Activated B cell treated with CpG ODN at 0.5 μM for 24 hours (primary cell): ENCODE results near the gene SPTLC2. TPM values are rescaled to one million over a fixed set of nuclear protein-coding genes. Genes with fewer than 3 reads are reported as not detected.

Experiments used
- ATAC-seq: fragments of 200-7000 bp; cut with Tn5 transposase; one replicate; pipeline ENCODE4 v1.10.0; 2021; ENCODE audit warnings: low read depth, mild to moderate bottlenecking, moderate library complexity
- CTCF ChIA-PET: fragments of 350-600 bp; sonication (Branson Sonifier 250); formaldehyde crosslinking; loops from one replicate; lab custom pipeline; 2021; ENCODE audit warnings: antibody characterized with exemption; lab: Charles Lee
- POLR2A ChIA-PET: fragments of 350-600 bp; sonication (Branson Sonifier 250); formaldehyde crosslinking; loops from one replicate; lab custom pipeline; 2021; ENCODE audit warnings: antibody characterized with exemption; lab: Charles Lee
- DNase-seq: peaks from one replicate; pipeline ENCODE4 v3.0.0; 2022
- H3K27ac Mint-ChIP-seq: one replicate; pipeline ENCODE4 v1.8.0; 2020; ENCODE audit warnings: mixed read lengths
- H3K27me3 Mint-ChIP-seq: one replicate; pipeline ENCODE4 v1.8.0; 2021; ENCODE audit warnings: mixed read lengths
- H3K36me3 Mint-ChIP-seq: one replicate; pipeline ENCODE4 v1.8.0; 2021; ENCODE audit warnings: low read depth, mixed read lengths
- H3K4me1 Mint-ChIP-seq: one replicate; pipeline ENCODE4 v1.8.0; 2021; ENCODE audit warnings: mixed read lengths
- H3K4me3 Mint-ChIP-seq: one replicate; pipeline ENCODE4 v1.8.0; 2020; ENCODE audit warnings: mild to moderate bottlenecking, mixed read lengths
- H3K9me3 Mint-ChIP-seq: one replicate; pipeline ENCODE4 v1.8.0; 2020; ENCODE audit warnings: mixed read lengths
- intact Hi-C: fragments of 100-400 bp; cut with micrococcal nuclease; formaldehyde crosslinking; loops from one replicate; pipeline ENCODE4 v1.15.1; 2024
- total RNA-seq: library from RNA; stranded (reverse); gene quantifications from 2 replicates; pipeline ENCODE4 v1.2.3, GENCODE V29; 2022
- TF ChIP-seq, protein P1 (sequence below): fragments of 200-600 bp; IDR thresholded peaks from one replicate; pipeline ENCODE4 v1.8.0; 2022; ENCODE audit warnings: antibody characterized with exemption, mild to moderate bottlenecking

SPTLC2 gene
- total RNA-seq, 1 donor from 2014 or later: 43.8 TPM

DNA sequence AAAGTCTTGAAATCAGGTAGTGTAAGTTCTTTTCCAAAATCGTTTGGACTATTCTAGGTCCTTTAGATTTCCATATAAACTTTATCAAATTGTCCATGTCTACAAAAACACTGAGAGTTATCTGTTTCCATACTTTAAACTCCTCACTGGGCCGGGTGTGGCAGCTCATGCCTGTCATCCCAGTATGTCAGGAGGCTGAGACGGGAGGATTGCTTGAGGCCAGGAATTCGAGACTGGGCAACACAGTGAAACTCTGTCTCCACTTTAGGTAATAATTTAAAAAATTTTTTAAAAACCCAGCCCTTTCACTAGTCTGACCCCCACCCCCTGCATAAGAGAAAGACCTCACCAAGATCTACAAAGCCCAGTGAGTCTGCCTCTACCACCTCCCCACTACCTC is 111.4 kb downstream of the SPTLC2 start:
- DNase-seq (no peak), ATAC-seq (no peak)
- Mint-ChIP-seq H3K36me3 (peaks cover 30% of the 10 kb centered on the region), H3K9me3 (peaks cover 4% of the 10 kb centered on the region), H3K27me3 (peaks cover 6% of the 10 kb centered on the region), H3K27ac (no peak overlapping the region), H3K4me3 (no peak overlapping the region), H3K4me1 (peaks cover 1% of the 10 kb centered on the region)
- intact Hi-C loops: no loop called here
- POLR2A ChIA-PET: no interaction called here
- TF ChIP-seq, protein P1, sequence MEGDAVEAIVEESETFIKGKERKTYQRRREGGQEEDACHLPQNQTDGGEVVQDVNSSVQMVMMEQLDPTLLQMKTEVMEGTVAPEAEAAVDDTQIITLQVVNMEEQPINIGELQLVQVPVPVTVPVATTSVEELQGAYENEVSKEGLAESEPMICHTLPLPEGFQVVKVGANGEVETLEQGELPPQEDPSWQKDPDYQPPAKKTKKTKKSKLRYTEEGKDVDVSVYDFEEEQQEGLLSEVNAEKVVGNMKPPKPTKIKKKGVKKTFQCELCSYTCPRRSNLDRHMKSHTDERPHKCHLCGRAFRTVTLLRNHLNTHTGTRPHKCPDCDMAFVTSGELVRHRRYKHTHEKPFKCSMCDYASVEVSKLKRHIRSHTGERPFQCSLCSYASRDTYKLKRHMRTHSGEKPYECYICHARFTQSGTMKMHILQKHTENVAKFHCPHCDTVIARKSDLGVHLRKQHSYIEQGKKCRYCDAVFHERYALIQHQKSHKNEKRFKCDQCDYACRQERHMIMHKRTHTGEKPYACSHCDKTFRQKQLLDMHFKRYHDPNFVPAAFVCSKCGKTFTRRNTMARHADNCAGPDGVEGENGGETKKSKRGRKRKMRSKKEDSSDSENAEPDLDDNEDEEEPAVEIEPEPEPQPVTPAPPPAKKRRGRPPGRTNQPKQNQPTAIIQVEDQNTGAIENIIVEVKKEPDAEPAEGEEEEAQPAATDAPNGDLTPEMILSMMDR: no peak
- CTCF ChIA-PET: no interaction called here

DNA sequence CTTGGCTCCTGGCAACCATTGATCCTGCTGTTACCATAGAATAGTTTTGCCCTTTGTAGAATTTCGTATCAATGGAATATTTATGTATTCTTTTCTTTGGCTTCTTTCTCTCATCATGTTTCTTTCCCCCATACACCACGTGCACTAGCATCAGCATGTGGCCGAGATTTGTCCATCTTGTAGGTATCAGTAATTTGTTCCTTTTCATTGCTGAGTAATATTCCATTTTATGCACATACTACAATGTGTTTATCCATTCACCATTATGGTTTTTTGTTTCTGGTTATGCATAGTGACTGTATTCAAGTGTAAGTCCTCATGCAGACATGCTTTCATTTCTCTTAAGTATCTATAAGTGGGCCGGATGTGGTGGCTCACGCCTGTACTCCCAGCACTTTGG is 113.3 kb downstream of the SPTLC2 start:
- TF ChIP-seq, protein P1: no peak
- ChIA-PET CTCF (no interaction called here), POLR2A (no interaction called here)
- intact Hi-C loops: no loop called here
- no peak for ATAC-seq
- no peak for DNase-seq
- peaks cover 13% of the 10 kb centered on the region for H3K36me3 Mint-ChIP-seq
- no peak overlapping the region for H3K4me3 Mint-ChIP-seq
- H3K4me1 Mint-ChIP-seq: peaks cover 10% of the 10 kb centered on the region
- H3K9me3 Mint-ChIP-seq: peaks cover 4% of the 10 kb centered on the region
- peaks cover 12% of the 10 kb centered on the region for H3K27me3 Mint-ChIP-seq
- H3K27ac Mint-ChIP-seq: no peak overlapping the region

DNA sequence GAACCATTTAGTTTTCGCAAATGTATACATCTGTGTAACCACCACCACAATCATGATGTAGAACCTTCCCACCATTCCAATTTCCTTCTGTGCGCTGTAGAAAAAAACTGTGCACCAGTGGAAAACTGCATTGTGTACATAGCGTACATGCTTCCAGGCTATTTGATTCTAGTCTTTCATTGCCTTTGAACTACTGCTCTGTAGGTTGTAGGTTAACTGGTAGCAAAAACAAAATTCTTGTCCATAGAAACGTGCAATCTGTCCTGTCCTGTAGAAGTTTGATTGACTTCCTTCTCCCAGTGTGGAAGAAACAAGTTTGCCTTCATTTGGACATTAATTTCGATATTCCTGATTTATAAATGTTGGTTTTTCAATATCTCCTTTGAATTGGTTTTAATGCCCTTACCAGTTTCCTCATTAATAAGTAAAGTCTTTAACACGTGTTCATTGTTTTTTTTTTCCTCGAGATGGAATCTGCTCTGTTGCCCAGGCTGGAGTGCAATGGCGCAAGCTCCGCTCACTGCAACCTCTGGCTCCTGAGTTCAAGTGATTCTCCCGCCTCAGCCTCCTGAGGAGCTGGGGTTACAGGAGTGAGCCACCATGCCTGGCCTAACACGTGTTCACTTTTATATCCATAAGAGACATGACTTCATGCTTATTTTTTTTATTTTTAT is 114.2 kb downstream of the SPTLC2 start:
- Mint-ChIP-seq H3K4me1 (peaks cover 14% of the 10 kb centered on the region), H3K27ac (no peak overlapping the region), H3K9me3 (peaks cover 4% of the 10 kb centered on the region), H3K36me3 (peaks cover 7% of the 10 kb centered on the region), H3K27me3 (peaks cover 19% of the 10 kb centered on the region), H3K4me3 (no peak overlapping the region)
- POLR2A ChIA-PET: interaction anchor here (0.7 kb wide), 1 partner anchor 34 kb away, joined by 3 read pairs; no protein-coding TSS in a partner anchor
- ATAC-seq (no peak), DNase-seq (no peak)
- TF ChIP-seq, protein P1: no peak
- intact Hi-C loops: no loop called here
- CTCF ChIA-PET: no interaction called here

- intact Hi-C loops: loop anchor here (5.0 kb wide), 1 partner anchor 42 kb away; the partner anchor contains the start of genes AHSA1 and VIPAS39
- Mint-ChIP-seq H3K36me3 (no peaks in the 10 kb centered on the region), H3K4me1 (peaks cover 14% of the 10 kb centered on the region), H3K27me3 (peaks cover 27% of the 10 kb centered on the region), H3K9me3 (peaks cover 4% of the 10 kb centered on the region), H3K4me3 (peak overlapping the region; percentile 69), H3K27ac (no peak overlapping the region)
- CTCF ChIA-PET: no interaction called here
- POLR2A ChIA-PET: no interaction called here
- DNase-seq (no peak), ATAC-seq (peak; percentile 9)
- TF ChIP-seq, protein P1: no peak
Observed at GRCh38 chr14:77498984-77499527, 117.4 kb downstream of the SPTLC2 start.

GRCh38 chr14:77498120-77498979 is 118.1 kb downstream of the SPTLC2 start, which contains the start of gene ISM2:
TSS of gene ISM2 (minus strand) at chr14:77498816. CDS start at chr14:77498793, 23 bp downstream.
- Mint-ChIP-seq H3K27me3 (peaks cover 27% of the 10 kb centered on the region), H3K27ac (no peak within 1 kb of the TSS)
- peak; percentile 89 for ATAC-seq

More at GRCh38 chr14:77498120-77498979, 118.1 kb downstream of the SPTLC2 start, which contains the start of gene ISM2:
- ChIA-PET POLR2A (no interaction called here), CTCF (no interaction called here)
- H3K4me1 Mint-ChIP-seq: peaks cover 14% of the 10 kb centered on the region
- intact Hi-C loops: loop anchor here (5.0 kb wide), 1 partner anchor 41 kb away; the partner anchor contains the start of genes AHSA1 and VIPAS39
- peak within 1 kb of the TSS; percentile 70 for H3K4me3 Mint-ChIP-seq
- no peaks in the 10 kb centered on the region for H3K36me3 Mint-ChIP-seq
- peak; percentile 37 for DNase-seq
- peaks cover 3% of the 10 kb centered on the region for H3K9me3 Mint-ChIP-seq
- TF ChIP-seq, protein P1: no peak
